ENCODE data around the gene TBC1D21. TPM values are rescaled to one million over a fixed set of nuclear protein-coding genes. Genes with fewer than 3 reads are reported as not detected.
A peak's percentile ranks its signal among the peaks of the same experiment; 100 is the strongest.

TBC1D21 gene
- total RNA-seq, 1 donor from 2014 or later = not detected

GRCh38 chr15:73907035-73907408 lies 33.7 kb downstream of the TBC1D21 start:
- TF ChIP-seq CTCF (IDR thresholded peaks at IDR 0.05; ENCODE audit: unreplicated experiment) = no peak
- no peaks in the 10 kb centered on the region for H3K9me3 Mint-ChIP-seq (ENCODE audit: unreplicated experiment)
- H3K36me3 Mint-ChIP-seq (ENCODE audit: low read depth, unreplicated experiment) = peaks cover 39% of the 10 kb centered on the region
- no peak overlapping the region for H3K27ac Mint-ChIP-seq (ENCODE audit: unreplicated experiment)
- peak overlapping the region; percentile 10 for H3K4me3 Mint-ChIP-seq (ENCODE audit: unreplicated experiment)
- peaks cover 6% of the 10 kb centered on the region for H3K27me3 Mint-ChIP-seq (ENCODE audit: unreplicated experiment)
- H3K4me1 Mint-ChIP-seq (ENCODE audit: unreplicated experiment) = peaks cover 31% of the 10 kb centered on the region
- no peak for DNase-seq (ENCODE audit: low spot score)

GRCh38 chr15:73908030-73908821 lies 34.9 kb downstream of the TBC1D21 start:
- H3K4me3 Mint-ChIP-seq (ENCODE audit: unreplicated experiment) = peak overlapping the region; percentile 44
- no peaks in the 10 kb centered on the region for H3K9me3 Mint-ChIP-seq (ENCODE audit: unreplicated experiment)
- peaks cover 31% of the 10 kb centered on the region for H3K4me1 Mint-ChIP-seq (ENCODE audit: unreplicated experiment)
- TF ChIP-seq CTCF (IDR thresholded peaks at IDR 0.05; ENCODE audit: unreplicated experiment) = peak; percentile 73
- H3K27ac Mint-ChIP-seq (ENCODE audit: unreplicated experiment) = no peak overlapping the region
- peaks cover 7% of the 10 kb centered on the region for H3K27me3 Mint-ChIP-seq (ENCODE audit: unreplicated experiment)
- peaks cover 31% of the 10 kb centered on the region for H3K36me3 Mint-ChIP-seq (ENCODE audit: low read depth, unreplicated experiment)
- peak; percentile 90 for DNase-seq (ENCODE audit: low spot score)

- TF ChIP-seq CTCF (IDR thresholded peaks at IDR 0.05; ENCODE audit: unreplicated experiment) = no peak
- H3K36me3 Mint-ChIP-seq (ENCODE audit: low read depth, unreplicated experiment) = peaks cover 31% of the 10 kb centered on the region
- H3K4me1 Mint-ChIP-seq (ENCODE audit: unreplicated experiment) = peaks cover 31% of the 10 kb centered on the region
- no peak overlapping the region for H3K4me3 Mint-ChIP-seq (ENCODE audit: unreplicated experiment)
- no peaks in the 10 kb centered on the region for H3K9me3 Mint-ChIP-seq (ENCODE audit: unreplicated experiment)
- peaks cover 6% of the 10 kb centered on the region for H3K27me3 Mint-ChIP-seq (ENCODE audit: unreplicated experiment)
- H3K27ac Mint-ChIP-seq (ENCODE audit: unreplicated experiment) = no peak overlapping the region
- DNase-seq (ENCODE audit: low spot score) = no peak
Measured at GRCh38 chr15:73908822-73909122, 35.4 kb downstream of the TBC1D21 start.

- Mint-ChIP-seq H3K27ac (ENCODE audit: unreplicated experiment) (no peak overlapping the region), H3K36me3 (ENCODE audit: low read depth, unreplicated experiment) (peaks cover 27% of the 10 kb centered on the region), H3K27me3 (ENCODE audit: unreplicated experiment) (peaks cover 4% of the 10 kb centered on the region), H3K4me3 (ENCODE audit: unreplicated experiment) (no peak overlapping the region), H3K4me1 (ENCODE audit: unreplicated experiment) (peaks cover 31% of the 10 kb centered on the region), H3K9me3 (ENCODE audit: unreplicated experiment) (no peaks in the 10 kb centered on the region)
- no peak for DNase-seq (ENCODE audit: low spot score)
- TF ChIP-seq CTCF (IDR thresholded peaks at IDR 0.05; ENCODE audit: unreplicated experiment) = no peak
Measured at GRCh38 chr15:73909651-73910050, 36.3 kb downstream of the TBC1D21 start.

GRCh38 chr15:73910522-73911303 lies 37.3 kb downstream of the TBC1D21 start:
- no peak for DNase-seq (ENCODE audit: low spot score)
- Mint-ChIP-seq H3K4me1 (ENCODE audit: unreplicated experiment) (peaks cover 35% of the 10 kb centered on the region), H3K36me3 (ENCODE audit: low read depth, unreplicated experiment) (peaks cover 29% of the 10 kb centered on the region), H3K4me3 (ENCODE audit: unreplicated experiment) (no peak overlapping the region), H3K9me3 (ENCODE audit: unreplicated experiment) (no peaks in the 10 kb centered on the region), H3K27me3 (ENCODE audit: unreplicated experiment) (peaks cover 3% of the 10 kb centered on the region), H3K27ac (ENCODE audit: unreplicated experiment) (no peak overlapping the region)
- TF ChIP-seq CTCF (IDR thresholded peaks at IDR 0.05; ENCODE audit: unreplicated experiment) = no peak

Measured in endothelial cell (in vitro differentiated cells).